ENCODE results near the gene CCNL1. TPM values are rescaled to one million over a fixed set of nuclear protein-coding genes. Genes with fewer than 3 reads are reported as not detected.
A peak's percentile ranks its signal among the peaks of the same experiment; 100 is the strongest.

CCNL1 gene
- total RNA-seq, 1 experiment from 2014 or later: 313 TPM

DNA sequence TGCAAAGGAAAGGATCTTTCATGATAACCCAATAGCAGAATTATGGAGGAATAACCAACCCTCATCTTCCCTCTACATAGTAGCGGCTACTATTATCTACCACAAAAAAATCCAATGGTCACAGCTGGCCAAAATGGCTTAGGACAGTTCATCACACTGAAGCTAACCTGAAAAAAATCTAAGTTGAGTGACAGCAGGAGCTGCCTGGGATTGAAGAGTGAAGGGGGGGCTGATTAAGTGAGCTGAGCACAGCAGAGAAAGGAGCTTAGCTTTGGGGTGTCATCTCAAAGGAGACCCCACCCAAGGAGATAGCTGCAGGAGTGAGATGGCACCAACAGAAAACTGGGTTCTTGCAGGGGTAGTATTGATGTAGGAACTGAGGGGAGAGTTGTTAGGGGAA lies 33.6 kb downstream of the CCNL1 start:
- no peak for DNase-seq (ENCODE audit: low spot score)

DNA sequence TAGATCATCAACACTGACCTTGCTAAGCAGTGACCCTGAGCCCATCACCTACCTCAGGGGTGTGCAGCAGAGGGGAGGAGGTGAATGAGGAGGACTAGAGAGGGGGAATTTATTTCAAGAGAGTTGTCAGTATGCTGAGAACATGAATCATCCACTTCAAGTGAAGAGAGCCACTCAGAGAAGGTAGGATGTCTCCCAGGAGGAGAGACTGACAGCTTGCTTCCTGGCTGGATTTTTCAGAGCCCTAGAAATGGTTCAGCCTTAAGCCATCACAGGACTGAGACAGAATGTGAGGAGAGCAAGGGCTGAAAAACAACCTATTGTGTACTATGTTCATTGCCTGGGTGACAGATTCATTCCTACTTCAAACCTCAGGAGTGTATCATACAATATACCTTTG lies 34.8 kb downstream of the CCNL1 start:
- no peak for DNase-seq (ENCODE audit: low spot score)

DNA sequence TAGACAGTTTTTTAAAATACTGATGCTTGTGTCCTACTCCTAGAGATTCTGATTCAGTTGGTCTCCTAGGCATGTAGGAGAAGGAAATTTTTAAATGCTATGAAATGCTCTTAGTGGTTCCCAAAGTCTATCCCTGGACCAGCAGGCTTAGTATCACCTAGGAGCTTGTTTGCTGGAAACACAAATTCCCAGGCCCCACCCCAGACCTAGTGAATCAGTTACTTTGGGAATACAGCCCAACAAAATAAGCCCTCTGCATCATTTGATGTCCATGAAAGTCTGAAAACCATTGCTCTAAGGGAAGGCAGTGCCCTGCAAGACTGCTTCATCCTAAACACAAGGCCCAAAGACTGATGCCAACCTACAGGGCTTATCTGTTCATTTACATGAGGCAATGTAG lies 36.3 kb downstream of the CCNL1 start:
- DNase-seq (ENCODE audit: low spot score): peak; percentile 23

DNA sequence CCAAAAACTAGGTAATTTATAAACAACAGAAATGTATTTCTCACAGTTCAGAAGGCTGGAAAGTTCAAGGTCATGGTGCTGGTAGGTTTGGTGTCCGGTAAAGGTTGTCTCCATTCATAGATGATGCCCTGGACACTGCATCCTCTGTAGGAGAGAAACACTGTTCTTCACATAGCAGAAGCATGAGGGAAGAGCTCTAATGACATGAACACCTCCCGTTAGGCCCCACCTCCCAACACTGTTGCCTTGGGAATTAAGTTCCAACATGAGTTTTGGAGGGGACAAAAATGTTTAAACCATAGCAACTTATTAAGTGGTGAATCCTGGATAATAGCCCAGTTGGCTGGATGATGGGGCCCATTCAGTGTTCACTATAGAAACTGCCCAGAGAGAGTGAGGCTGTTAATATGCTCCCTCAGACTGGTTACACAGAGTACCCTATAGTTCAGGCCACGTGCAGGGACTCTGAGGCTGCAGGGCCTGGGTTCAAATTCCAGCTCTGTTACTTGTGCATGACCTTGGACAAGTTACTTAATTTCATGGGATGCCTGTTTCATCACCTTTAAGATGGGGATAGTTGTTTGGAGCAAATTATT lies 37.0 kb downstream of the CCNL1 start:
- DNase-seq (ENCODE audit: low spot score): no peak

DNA sequence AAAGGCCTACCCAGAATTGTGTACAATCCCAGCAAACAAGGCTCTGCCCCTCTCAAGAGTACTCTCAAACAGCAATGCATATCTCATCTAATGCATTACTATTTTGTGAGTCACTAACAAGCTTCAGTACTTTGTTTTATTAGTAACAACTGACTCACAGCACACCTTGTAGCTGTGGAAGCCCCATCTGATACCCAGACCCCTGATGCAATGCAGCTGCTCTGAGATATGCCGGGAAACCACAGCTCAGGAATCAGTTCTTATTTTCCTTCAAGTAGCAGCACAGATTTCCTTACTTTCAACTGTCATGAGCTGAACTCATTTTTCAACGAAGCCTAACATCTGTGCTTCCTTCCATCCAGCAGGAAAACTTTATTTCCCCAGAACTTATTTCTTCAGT lies 37.8 kb downstream of the CCNL1 start:
- DNase-seq (ENCODE audit: low spot score): peak; percentile 58

DNA sequence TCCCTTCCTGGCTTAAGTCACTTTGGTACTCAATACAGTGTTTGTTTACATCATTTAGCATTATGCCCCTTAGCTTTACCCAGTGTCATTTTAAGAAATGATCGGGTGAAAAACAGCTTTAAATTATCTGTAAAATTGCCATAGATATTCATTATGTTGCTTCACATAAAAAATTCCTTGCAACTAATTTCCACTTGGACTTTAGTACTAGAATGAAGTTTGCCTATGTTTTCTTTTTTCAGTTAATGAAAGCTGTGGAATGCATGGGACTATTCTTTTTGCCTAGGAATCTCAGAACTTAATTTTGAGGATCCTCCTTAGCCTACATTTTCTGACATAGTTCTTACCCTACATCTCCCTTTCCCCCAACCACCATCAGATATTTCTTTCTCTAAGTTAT lies 38.4 kb downstream of the CCNL1 start:
- DNase-seq (ENCODE audit: low spot score): no peak

DNA sequence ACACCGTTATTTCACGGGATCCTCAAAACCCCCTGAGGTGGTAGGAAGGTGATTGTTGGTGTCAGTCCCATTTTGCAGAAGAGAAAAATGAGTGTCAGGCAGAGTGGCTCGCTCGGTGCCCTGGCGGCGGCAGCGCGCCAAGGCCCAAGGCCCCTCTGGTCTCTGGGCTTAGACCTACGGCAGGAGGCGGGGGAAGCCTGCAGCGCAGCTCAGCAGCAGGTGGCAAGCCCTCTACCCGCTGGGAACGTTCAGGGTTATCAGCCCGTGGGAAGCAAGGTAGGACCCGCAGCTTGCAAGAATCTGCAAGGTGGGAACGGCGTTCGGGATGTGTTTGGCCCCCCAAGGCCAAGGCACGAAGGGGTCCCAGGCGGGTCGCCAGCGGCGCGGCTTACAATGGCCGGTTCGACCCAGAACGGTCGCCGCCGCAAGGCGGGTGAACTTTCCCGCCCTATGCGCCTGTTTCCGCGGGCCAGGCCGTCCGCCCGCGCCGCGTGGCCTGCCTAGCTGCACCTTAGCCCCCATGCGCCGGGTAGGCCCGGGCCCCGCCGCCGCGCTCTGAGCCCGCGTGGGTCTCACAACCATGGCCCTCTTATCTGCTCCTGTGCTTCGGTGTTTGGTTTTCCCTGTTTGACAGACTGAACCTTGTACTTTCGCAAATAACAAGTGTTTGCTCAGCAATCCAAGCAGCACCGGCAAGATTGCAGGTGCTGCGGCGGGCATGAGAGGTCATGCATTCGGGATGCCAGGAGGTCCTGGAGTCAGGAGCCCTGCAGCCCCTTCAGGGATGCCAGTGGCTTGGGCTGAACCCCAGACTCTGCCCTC lies 39.7 kb downstream of the CCNL1 start:
- DNase-seq (ENCODE audit: low spot score): peak; percentile 76

DNA sequence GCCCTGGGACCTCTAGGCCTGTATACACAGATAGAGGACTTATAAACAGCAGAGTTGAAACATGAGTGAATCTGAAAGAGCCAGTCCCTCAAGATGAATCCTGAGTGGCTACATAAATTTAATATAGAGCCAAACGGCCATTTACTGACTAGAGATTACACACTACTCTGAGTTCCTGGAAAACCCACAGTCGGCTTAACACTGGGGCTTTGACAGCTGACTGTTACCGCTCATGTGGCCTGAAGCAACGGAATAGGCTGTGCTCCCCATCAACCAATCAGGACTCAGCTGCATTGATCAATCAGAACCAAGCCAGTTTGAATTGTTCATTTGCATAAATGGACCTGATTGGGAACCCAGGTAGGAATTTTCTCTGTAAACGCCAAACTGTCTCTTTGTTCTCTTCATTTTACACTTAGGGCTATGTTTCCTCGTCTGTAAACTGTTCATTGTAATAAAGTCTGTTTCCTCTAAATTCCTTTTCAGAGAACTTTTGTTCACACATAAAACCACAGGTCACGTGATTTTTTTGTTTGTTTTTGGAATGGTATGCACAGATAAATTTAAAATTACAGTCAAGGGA lies 40.5 kb downstream of the CCNL1 start:
- peak; percentile 92 for DNase-seq (ENCODE audit: low spot score)

DNA sequence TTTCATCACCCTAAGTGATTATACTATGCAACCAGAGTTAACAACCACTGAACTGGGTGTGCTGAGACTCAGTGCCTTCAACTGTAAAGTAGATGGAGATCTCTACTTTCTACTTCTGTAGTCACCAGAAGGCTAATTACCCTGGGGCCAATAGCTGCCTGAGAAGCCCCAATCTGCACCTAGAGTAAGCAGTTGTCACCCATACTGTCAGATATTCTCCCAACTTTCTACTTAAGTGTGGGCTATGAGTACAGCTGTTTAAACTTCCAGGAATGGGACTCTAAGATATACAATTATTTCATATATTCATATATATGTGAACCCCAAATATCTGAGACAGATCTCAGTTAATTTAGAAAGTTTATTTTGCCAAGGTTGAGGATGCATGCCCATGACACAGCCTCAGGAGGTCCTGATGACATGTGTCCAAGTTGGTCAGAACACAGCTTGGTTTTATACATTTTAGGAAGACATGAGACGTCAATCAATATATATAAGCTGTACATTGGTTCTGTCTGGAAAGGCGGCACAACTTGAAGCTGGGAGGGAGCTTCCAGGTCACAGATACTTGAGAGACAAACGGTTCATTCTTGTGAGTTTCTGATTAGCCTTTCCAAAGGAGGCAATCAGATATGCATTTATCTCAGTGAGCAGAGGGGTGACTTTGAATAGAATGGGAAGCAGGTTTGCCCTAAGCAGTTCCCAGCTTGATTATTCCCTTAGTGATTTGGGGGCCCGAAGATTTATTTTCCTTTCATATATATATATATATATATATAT lies 41.9 kb downstream of the CCNL1 start:
- DNase-seq (ENCODE audit: low spot score): no peak

DNA sequence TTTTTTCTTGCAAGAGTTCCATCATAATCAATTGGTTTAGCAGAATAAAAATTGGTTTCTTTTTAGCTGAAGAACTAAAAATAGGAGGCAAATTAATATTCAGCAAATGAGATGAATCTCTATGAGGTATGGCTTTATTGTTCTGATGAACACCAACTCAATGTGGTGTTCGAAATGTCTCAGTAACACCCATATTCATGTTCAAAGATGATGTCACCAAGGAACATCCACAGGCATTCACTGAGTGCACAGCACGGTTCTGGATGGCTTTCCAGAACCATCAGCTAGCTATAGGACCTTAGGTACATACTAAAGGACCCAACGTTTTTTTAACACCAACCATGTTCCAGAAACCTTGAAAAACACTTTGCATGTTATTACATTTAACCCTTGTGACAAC lies 42.7 kb downstream of the CCNL1 start:
- no peak for DNase-seq (ENCODE audit: low spot score)

DNA sequence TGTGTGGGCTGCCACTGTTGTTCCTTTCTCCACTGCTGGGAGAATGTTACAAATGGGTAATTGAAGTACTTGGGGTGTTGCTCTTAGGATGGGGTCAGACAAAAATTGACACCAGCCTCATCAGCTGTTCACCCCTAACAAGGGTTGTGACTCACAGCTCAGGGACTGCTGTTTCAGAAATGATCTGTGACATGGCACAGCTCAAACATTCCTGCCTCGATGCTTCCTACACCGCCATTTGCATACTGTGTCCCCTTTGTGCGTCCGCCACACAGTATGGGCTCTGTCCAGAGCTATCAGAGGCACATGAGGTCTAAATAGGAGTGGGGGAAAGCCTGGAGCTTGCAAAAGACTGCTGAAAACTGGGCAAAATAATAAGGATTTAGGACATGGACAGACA lies 43.9 kb downstream of the CCNL1 start:
- DNase-seq (ENCODE audit: low spot score): no peak

DNA sequence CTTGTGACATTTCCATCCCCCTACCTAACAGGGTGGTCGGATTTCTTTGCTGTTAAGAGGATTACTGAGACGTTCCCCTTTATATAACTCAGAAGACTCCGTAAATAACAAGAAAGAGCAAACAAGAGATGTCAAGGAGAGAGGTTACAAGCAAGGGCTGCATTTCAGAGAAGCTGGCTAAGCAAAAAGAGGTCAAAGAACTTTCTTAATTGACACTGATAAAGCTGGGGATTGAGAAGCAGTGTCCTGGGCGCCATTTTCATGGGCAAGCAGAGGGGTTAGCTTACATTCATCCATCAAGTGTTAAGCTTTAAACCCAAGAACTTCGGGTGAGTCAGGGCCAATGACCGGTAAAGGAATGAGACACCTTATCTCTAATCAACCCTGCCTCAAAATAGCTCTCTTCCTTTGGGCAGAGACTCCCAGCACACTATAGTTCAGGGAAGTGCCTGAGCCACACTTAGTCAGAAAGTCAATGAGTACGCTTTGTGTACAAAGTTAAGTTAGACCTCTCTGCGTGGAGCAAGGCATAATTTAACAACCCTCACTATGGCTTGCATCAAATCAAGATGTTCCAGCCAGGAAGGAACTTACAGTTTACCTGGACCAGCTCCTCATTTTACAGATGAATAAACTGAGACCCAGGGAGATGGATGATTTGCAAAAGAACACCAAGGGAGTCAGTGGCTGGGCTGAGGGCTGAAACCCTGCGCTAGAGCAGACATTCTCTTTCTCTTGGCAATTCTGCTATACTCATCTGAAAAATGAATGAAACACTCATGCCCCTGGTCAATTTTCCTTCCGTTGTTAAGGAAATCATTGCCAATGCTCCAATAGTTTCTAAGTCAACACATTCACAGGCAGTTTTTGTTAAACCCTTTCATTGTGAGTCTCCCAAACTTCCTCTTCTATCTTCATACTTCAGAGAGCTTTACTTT lies 44.6 kb downstream of the CCNL1 start:
- DNase-seq (ENCODE audit: low spot score): peak; percentile 39

DNA sequence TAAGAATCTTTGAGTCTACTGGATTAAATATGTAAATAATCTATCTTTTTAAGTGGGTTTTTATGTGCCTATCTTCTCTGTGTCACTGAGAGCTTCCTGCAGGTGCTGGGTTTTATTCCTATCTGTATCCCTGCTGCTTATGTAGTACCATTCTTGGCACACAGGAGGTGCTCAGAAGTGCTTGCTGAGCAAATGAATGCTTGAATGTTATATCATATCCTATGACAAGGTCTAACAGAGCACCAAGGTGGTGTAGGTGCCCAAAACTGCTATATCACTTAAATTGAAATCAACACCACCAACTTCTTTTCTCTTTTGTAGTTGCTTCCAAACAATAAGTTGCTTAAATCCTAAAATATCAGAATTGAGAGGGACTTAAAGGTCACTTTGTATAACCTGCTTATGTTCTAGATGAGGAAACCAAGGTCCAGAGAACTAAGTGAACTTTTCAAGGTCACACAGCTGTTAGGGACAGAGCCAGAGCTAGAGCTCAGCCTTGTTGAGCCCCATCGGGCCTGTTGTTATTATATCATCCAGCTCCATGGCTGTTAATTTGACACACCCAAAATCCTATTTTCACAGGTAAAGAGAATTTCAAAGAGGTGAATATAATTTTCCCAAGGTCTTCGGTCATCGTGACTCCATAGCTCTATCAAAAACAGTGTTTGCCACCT lies 46.0 kb downstream of the CCNL1 start:
- DNase-seq (ENCODE audit: low spot score): peak; percentile 11

DNA sequence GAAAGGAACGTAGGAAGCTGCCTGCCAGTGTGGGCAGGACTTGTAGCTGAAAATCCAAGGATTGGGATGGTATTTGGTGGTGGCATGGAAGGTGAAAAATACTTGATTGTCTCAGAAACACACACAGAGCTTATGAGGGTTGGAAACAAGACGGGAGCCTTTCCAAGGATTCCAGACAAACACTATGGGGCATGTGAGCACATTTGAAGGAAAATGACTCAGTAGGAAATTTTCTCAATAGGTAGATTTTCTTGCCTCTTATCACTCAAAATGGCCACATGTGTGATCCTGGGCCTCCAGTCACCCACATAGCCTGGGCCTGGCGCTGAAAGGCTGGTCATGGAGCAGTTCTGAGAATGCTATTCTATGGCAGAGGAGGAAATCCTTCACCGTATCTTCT lies 47.4 kb downstream of the CCNL1 start:
- DNase-seq (ENCODE audit: low spot score): no peak

DNA sequence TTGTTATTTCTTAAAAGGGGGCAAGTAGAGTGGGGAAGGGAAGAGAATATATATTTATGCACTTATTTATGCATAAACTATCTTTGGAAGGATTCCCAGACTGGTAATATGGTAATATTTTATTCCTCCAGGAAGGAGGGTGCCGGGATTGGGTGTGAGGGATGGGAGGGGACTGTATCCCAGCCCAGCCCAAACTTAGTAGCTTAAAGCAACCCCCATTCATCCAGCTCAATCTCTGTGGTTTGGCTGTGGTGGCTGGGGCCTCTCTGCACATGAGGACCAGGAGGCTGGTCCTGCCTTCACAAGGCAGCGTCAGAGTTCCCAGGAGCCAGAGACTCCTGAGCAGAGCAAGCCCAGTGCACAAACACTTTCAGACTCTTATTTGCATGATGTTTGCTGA lies 48.4 kb downstream of the CCNL1 start:
- DNase-seq (ENCODE audit: low spot score): no peak

DNA sequence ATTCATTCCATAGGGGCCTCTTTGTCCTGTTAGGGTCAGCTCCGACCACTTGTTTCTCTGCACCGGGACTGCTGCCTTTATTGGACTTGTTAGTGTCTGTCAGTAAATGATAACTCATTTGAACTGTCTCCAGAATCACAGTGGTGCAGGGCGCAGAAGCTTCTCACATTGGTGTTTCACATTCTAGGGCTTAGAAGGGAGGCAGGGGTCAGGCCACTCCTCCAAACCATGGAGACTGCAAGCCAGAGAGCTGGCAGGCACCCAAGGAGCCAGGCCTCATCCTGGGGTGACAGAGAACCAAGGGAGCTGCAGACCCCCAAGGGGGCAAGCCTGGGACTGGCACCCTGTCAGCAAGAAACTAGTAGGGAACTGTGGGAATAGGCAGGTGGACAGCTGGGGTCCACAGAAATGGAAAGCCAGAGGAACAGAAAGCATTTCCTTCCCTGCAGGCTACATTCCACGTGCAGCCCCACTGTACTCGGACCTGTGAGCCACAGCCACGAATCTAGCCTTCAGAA lies 49.1 kb downstream of the CCNL1 start:
- no peak for DNase-seq (ENCODE audit: low spot score)

DNA sequence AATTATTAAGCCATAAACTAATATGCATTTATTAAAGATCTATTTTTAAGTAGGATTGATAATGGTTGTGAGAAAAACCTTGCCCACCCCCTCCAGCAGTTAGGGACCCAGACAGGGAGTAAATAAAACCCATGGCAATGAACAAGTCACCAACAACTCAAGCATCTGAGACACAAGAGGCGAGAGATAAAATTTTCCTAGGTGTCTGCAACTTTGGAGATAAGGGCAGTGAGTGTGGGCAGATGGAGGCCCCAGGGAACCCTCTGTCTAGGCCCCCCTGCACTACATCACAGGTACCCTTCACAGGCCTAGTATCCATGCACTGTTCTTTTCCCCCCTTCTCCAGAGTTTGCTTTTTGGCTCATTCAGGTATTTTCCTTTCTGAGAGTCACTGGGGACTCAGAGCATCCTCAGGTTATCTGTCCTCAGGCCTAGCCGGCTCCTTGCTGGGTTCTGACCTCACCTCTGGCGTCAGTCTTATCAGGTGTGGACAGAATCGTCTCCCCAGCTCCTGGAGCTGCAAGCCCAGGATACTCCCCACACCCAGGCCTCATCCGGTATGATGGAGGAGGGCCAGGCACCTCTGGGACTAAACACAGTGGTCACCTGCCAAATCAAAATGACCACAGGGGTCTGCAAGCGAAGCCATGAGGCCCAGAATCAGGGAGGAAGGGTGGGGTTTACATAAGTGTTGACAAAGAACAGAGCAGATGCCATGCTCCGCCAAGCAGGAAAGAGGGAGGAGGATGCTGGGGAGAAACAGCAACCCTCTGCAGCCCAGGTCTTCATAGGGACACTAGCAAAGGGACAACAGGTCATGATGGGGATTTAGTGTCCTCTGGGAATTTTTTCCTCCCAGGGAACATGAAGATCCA lies 50.4 kb downstream of the CCNL1 start:
- DNase-seq (ENCODE audit: low spot score): no peak

DNA sequence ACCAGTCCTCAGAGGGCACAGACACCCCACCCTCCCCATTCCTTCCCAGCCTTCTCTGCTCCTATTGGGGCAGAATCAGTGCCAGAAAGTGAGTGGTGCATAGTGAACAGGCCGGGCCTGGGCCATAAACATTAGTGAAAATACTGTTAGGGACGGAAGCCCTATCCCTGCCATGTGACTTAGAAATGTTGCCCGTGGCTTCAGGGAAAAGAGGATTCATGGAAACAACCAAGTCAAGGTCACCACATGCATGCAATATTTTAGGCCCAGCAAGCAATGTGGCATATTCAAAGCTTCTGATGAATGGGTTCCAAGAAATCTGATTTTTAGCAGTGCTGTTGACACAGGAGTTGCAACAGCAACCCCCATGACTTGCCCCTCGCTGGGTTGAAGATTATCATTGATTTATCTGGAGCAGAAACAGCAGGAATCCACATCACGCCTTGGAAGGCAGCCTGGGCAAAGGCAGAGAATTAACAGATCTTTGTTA lies 52.3 kb downstream of the CCNL1 start:
- no peak for DNase-seq (ENCODE audit: low spot score)

DNA sequence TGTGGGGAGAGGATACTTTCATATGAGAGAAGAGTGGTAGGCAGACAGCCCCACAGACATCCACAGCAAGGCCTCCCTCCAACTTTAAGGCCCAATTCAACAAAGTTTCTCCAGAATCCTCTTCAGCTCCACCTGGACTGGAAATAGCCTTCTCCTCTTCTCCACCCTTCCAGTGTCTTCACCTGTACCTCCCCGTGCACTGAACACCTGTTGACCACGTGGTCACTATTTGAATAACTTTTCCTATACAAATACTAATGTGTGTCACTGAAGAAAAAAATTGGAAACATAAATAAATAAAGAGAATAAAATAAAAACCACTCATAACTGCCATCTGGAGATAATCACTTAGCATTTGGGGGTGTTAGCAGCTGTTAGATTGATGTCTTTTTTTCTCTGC lies 52.9 kb downstream of the CCNL1 start:
- no peak for DNase-seq (ENCODE audit: low spot score)
